Left forelimb (tissue), 1 donor: ENCODE results near the gene DAZ4.
"Not testable (repeated sequence)": the region's sequence is repeated elsewhere in the genome, so short reads cannot be mapped to it uniquely, and the experiment has no call there.

Experiments used
- DNase-seq: peaks from one replicate; pipeline ENCODE4 v3.0.0-alpha.2; 2018; ENCODE audit warnings: low spot score

Gene DAZ4

GRCh38 chrY:24833619-24834018, at the start of gene DAZ4:
Gene DAZ4 (plus strand): TSS chrY:24833919. CDS start chrY:24834127, 208 bp downstream.
- DNase-seq = not testable (repeated sequence)

- DNase-seq = not testable (repeated sequence)
Measured at GRCh38 chrY:24813293-24813692, 20.4 kb upstream of the DAZ4 start, which contains the start of gene DAZ3. Gene DAZ3 (minus strand): TSS chrY:24813393. CDS start chrY:24813185, 208 bp downstream.

GRCh38 chrY:24821836-24822235, 11.9 kb upstream of the DAZ4 start:
- not testable (repeated sequence) for DNase-seq

- DNase-seq = not testable (repeated sequence)
Measured at GRCh38 chrY:24824184-24824879, 9.4 kb upstream of the DAZ4 start.

- DNase-seq = not testable (repeated sequence)
Measured at GRCh38 chrY:24825069-24825468, 8.7 kb upstream of the DAZ4 start.
